Keratinocyte (primary cell): ENCODE measurements around the gene GRB10.

Source experiments
- CTCF ChIP-seq, 3 experiments: IDR thresholded peaks in 1 of 3; conservative IDR thresholded peaks in 1 of 3; optimal IDR thresholded peaks in 1 of 3; 2 replicates in 2 of 3; 3 replicates in 1 of 3; pipeline versions ENCODE3 to v1.5.1; 2011; ENCODE audit warnings: low read length in 3 of 3, mild to moderate bottlenecking in 3 of 3, moderate library complexity in 2 of 3, control low read depth in 1 of 3, inconsistent platforms in 1 of 3; ENCODE audit not compliant: insufficient read depth in 2 of 3; ENCODE audit errors: extremely low read depth in 1 of 3
- EZH2 ChIP-seq: IDR thresholded peaks from one replicate; pipeline ENCODE4 v1.6.1; 2012; ENCODE audit warnings: inconsistent platforms, mild to moderate bottlenecking, low read length, moderate library complexity

GRCh38 chr7:50766849-50767207, 15.9 kb downstream of the GRB10 start:
- TF ChIP-seq CTCF (optimal IDR thresholded peaks at IDR 0.05 in 1 of 3, IDR thresholded peaks at IDR 0.05 in 1 of 3, conservative IDR thresholded peaks at IDR 0.05 in 1 of 3; ENCODE audit: extremely low read depth in 1 of 3, insufficient read depth in 2 of 3, low read length in 3 of 3) (no peak), EZH2 (no peak)
